Measurements from ENCODE around the gene RNF144A. TPM values are rescaled to one million over a fixed set of nuclear protein-coding genes. Genes with fewer than 3 reads are reported as not detected.

RNF144A gene
- total RNA-seq, 1 experiment from 2014 or later, result 13.0 TPM

GRCh38 chr2:6911721-6912120 lies 5.5 kb upstream of the RNF144A start (continued):
- TF ChIP-seq REST (IDR thresholded peaks at IDR 0.05; ENCODE audit: low read depth), result no peak
- TF ChIP-seq EZH2phosphoT487 (IDR thresholded peaks at IDR 0.05; ENCODE audit: borderline replicate concordance), result no peak
- TF ChIP-seq ZFX (IDR thresholded peaks at IDR 0.05), result no peak
- TF ChIP-seq ZBTB33 (IDR thresholded peaks at IDR 0.05; ENCODE audit: extremely low read depth, insufficient replicate concordance, low read length), result no peak
- TF ChIP-seq SIN3A (IDR thresholded peaks at IDR 0.05; ENCODE audit: low read depth), result no peak
- TF ChIP-seq RAD21 (IDR thresholded peaks at IDR 0.05; ENCODE audit: low read depth), result no peak
- no peak for TF ChIP-seq MAX (IDR thresholded peaks at IDR 0.05)

- TF ChIP-seq RAD21 (IDR thresholded peaks at IDR 0.05; ENCODE audit: low read depth), result no peak
- no peak for TF ChIP-seq FOSL1 (IDR thresholded peaks at IDR 0.05; ENCODE audit: low read depth)
- TF ChIP-seq EZH2phosphoT487 (IDR thresholded peaks at IDR 0.05; ENCODE audit: borderline replicate concordance), result no peak
- TF ChIP-seq CTCF (IDR thresholded peaks at IDR 0.05 in 2 of 3, conservative IDR thresholded peaks at IDR 0.05 in 1 of 3; ENCODE audit: borderline replicate concordance in 1 of 3, insufficient read depth in 1 of 3, low read depth in 2 of 3, low read length in 2 of 3), result no peak
- no peak for TF ChIP-seq ZBTB33 (IDR thresholded peaks at IDR 0.05; ENCODE audit: extremely low read depth, insufficient replicate concordance, low read length)
- TF ChIP-seq EZH2 (IDR thresholded peaks at IDR 0.05), result no peak
- Histone ChIP-seq H3K36me3 (ENCODE audit: control insufficient read depth in 1 of 2, insufficient read depth in 2 of 2, low read length in 2 of 2) (no peaks in the 10 kb centered on the region), H3K4me1 (ENCODE audit: control insufficient read depth in 1 of 2, insufficient read depth in 2 of 2, low read length in 2 of 2) (peaks cover 9 to 26% of the 10 kb centered on the region in 2 experiments; a peak in 3 of 4 replicates), H3K9me3 (ENCODE audit: control insufficient read depth in 1 of 2, insufficient read depth in 1 of 2, low read depth in 1 of 2, low read length in 2 of 2) (no peaks in the 10 kb centered on the region), H3K27ac (ENCODE audit: low read depth, low read length) (no peak overlapping the region), H2AFZ (ENCODE audit: low read depth, low read length, poor library complexity, severe bottlenecking) (no peak overlapping the region), H3K4me2 (ENCODE audit: low read length) (no peak overlapping the region), H3K9me2 (ENCODE audit: insufficient read depth) (no peaks in the 10 kb centered on the region), H3K9ac (ENCODE audit: low read length) (no peak overlapping the region), H3K27me3 (ENCODE audit: insufficient read depth, low read length) (peaks cover 4% of the 10 kb centered on the region; the same call in 1 of the 2 replicates), H3K4me3 (replicated peaks in 1 of 2; ENCODE audit: low read depth in 1 of 2, low read length in 2 of 2) (no peak overlapping the region), H4K20me1 (ENCODE audit: insufficient read depth) (no peaks in the 10 kb centered on the region), H3K79me2 (ENCODE audit: insufficient read depth, low read length) (no peaks in the 10 kb centered on the region)
- POLR2A ChIA-PET, result no interaction called here
- no peak for ATAC-seq
- no TSS peak for BruUV-seq (replicated peaks)
- RAD21 ChIA-PET (ENCODE audit: low non-redundant PET in 1 of 2, low total read pairs in 2 of 2, uncharacterized antibody in 2 of 2, unreplicated experiment in 2 of 2), result no interaction called here
- no peak for DNase-seq (ENCODE audit: low read depth, low spot score)
- intact Hi-C loops (cut with micrococcal nuclease), result no loop called here
- CTCF ChIA-PET, result no interaction called here
Measured at GRCh38 chr2:6913415-6914157, 3.6 kb upstream of the RNF144A start.

Data from HCT116 (cell line).